Neural cell (in vitro differentiated cells): ENCODE results near the gene CAVIN1. TPM values are rescaled to one million over a fixed set of nuclear protein-coding genes. Genes with fewer than 3 reads are reported as not detected.
"Not testable (repeated sequence)": the region's sequence is repeated elsewhere in the genome, so short reads cannot be mapped to it uniquely, and the experiment has no call there.

Source experiments
- H2AFZ ChIP-seq: fragments of 200-600, 300-800 bp; sonication (generic), shearing (Covaris generic); 2 replicates; pipeline ENCODE4 v1.6.0; 2014; ENCODE audit warnings: low read depth, mild to moderate bottlenecking, antibody characterized with exemption, low read length, moderate library complexity
- H3F3A ChIP-seq: fragments of 200-600 bp; shearing (Covaris generic); 2 replicates; pipeline ENCODE4 v1.6.1; 2016; ENCODE audit warnings: mild to moderate bottlenecking, moderate library complexity, mixed read lengths, antibody characterized with exemption, low read length; ENCODE audit not compliant: insufficient read depth, poor library complexity, severe bottlenecking
- H3K27ac ChIP-seq: fragments of 200-600, 300-800 bp; sonication (generic), shearing (Covaris generic); 2 replicates; pipeline ENCODE4 v1.5.1; 2014; ENCODE audit warnings: mild to moderate bottlenecking, low read length, moderate library complexity
- H3K27me3 ChIP-seq: fragments of 300-800, 200-600 bp; sonication (generic), shearing (Covaris generic); 2 replicates; pipeline ENCODE4 v1.6.0; 2014; ENCODE audit warnings: mild to moderate bottlenecking, low read depth, low read length, moderate library complexity; ENCODE audit not compliant: insufficient read depth
- H3K36me3 ChIP-seq: fragments of 300-800, 200-600 bp; sonication (generic), shearing (Covaris generic); 2 replicates; pipeline ENCODE4 v1.5.1; 2014; ENCODE audit warnings: mild to moderate bottlenecking, antibody characterized with exemption, low read length, moderate library complexity; ENCODE audit not compliant: insufficient read depth
- H3K4me2 ChIP-seq: fragments of 300-800, 200-600 bp; sonication (generic), shearing (Covaris generic); 2 replicates; pipeline ENCODE4 v1.6.0; 2014; ENCODE audit warnings: mild to moderate bottlenecking, low read length
- H3K4me3 ChIP-seq: fragments of 300-800, 200-600 bp; sonication (generic), shearing (Covaris generic); 2 replicates; pipeline ENCODE4 v1.5.1; 2014; ENCODE audit warnings: mild to moderate bottlenecking, low read length, moderate library complexity
- H3K79me2 ChIP-seq: fragments of 200-600 bp; shearing (Covaris generic); replicated peaks from 2 replicates; pipeline ENCODE4 v1.6.0; 2014; ENCODE audit warnings: mild to moderate bottlenecking, low read length, moderate library complexity; ENCODE audit not compliant: insufficient read depth
- H3K9ac ChIP-seq: fragments of 300-800, 200-600 bp; sonication (generic), shearing (Covaris generic); 2 replicates; pipeline ENCODE4 v1.6.1; 2016; ENCODE audit warnings: mild to moderate bottlenecking, low read length, mixed read lengths
- H3K9me2 ChIP-seq: fragments of 200-600 bp; shearing (Covaris generic); 2 replicates; pipeline ENCODE4 v1.6.1; 2016; ENCODE audit warnings: mild to moderate bottlenecking, low read length, mixed read lengths; ENCODE audit not compliant: insufficient read depth
- H3K9me3 ChIP-seq: fragments of 200-600, 300-800 bp; sonication (generic), shearing (Covaris generic); 2 replicates; pipeline ENCODE4 v1.6.1; 2016; ENCODE audit warnings: mild to moderate bottlenecking, mixed run types, low read length, moderate library complexity, mixed read lengths
- H4K20me1 ChIP-seq: fragments of 200-600 bp; shearing (Covaris generic); 2 replicates; pipeline ENCODE4 v1.6.1; 2016; ENCODE audit warnings: mild to moderate bottlenecking, mixed run types; ENCODE audit not compliant: insufficient read depth
- CTCF ChIP-seq: fragments of 450-650 bp; IDR thresholded peaks from 2 replicates; pipeline ENCODE4 v1.5.1; 2014; ENCODE audit warnings: antibody characterized with exemption, mild to moderate bottlenecking, moderate library complexity; ENCODE audit not compliant: poor library complexity, severe bottlenecking
- EP300 ChIP-seq: fragments of 450-650 bp; conservative IDR thresholded peaks from 2 replicates; pipeline ENCODE4 v1.6.1; 2014; ENCODE audit warnings: antibody characterized with exemption, mild to moderate bottlenecking, moderate library complexity; ENCODE audit not compliant: poor library complexity, severe bottlenecking
- EZH2 ChIP-seq: fragments of 200-600, 300-800 bp; shearing (Covaris generic), sonication (generic); IDR thresholded peaks from 2 replicates; pipeline ENCODE4 v1.6.1; 2014; ENCODE audit warnings: antibody characterized with exemption, low read length, borderline replicate concordance, mild to moderate bottlenecking; ENCODE audit not compliant: insufficient read depth, poor library complexity, severe bottlenecking
- MXI1 ChIP-seq: fragments of 450-650 bp; conservative IDR thresholded peaks from 2 replicates; pipeline ENCODE4 v1.6.1; 2014; ENCODE audit warnings: antibody characterized with exemption, mild to moderate bottlenecking; ENCODE audit not compliant: poor library complexity, severe bottlenecking
- POLR2AphosphoS5 ChIP-seq: IDR thresholded peaks from 2 replicates; pipeline ENCODE4 v1.6.1; 2012
- RAD21 ChIP-seq: fragments of 450-650 bp; conservative IDR thresholded peaks from 2 replicates; pipeline ENCODE4 v1.6.1; 2014; ENCODE audit warnings: antibody characterized with exemption, mild to moderate bottlenecking, moderate library complexity
- REST ChIP-seq: IDR thresholded peaks from 2 replicates; pipeline ENCODE4 v1.6.1; 2012; ENCODE audit warnings: borderline replicate concordance
- SMC3 ChIP-seq: fragments of 450-650 bp; conservative IDR thresholded peaks from 2 replicates; pipeline ENCODE4 v1.6.1; 2014; ENCODE audit warnings: antibody characterized with exemption, mild to moderate bottlenecking, moderate library complexity; ENCODE audit not compliant: poor library complexity
- TAF1 ChIP-seq: IDR thresholded peaks from 2 replicates; pipeline ENCODE4 v1.6.1; 2012; ENCODE audit warnings: low read depth
- polyA plus RNA-seq: library from polyadenylated mRNA; depleted of rRNA; stranded (reverse); fragments of >200 nt; gene quantifications from 2 replicates; pipeline ENCODE4 v1.2.3, GENCODE V29; 2014

The CAVIN1 gene
- polyA plus RNA-seq, 1 donor from 2014 or later: 0.07 TPM

- no peak overlapping the region for H3K4me2 ChIP-seq
- H3K27ac ChIP-seq: no peak overlapping the region
- no peaks in the 10 kb centered on the region for H4K20me1 ChIP-seq
- H3K27me3 ChIP-seq: no peaks in the 10 kb centered on the region
- no peaks in the 10 kb centered on the region for H3K36me3 ChIP-seq
- H3K9me2 ChIP-seq: no peaks in the 10 kb centered on the region
- no peaks in the 10 kb centered on the region for H3F3A ChIP-seq
- no peak overlapping the region for H3K9ac ChIP-seq
- TF ChIP-seq EP300 (no peak), SMC3 (no peak), POLR2AphosphoS5 (no peak), REST (no peak), EZH2 (no peak), TAF1 (no peak)
- no peak overlapping the region for H3K4me3 ChIP-seq
- no peak overlapping the region for H2AFZ ChIP-seq
- H3K79me2 ChIP-seq: no peaks in the 10 kb centered on the region
- H3K9me3 ChIP-seq: no peaks in the 10 kb centered on the region
Observed at GRCh38 chr17:42394838-42395237, 28.2 kb downstream of the CAVIN1 start.

- Histone ChIP-seq H3K27me3 (no peaks in the 10 kb centered on the region), H3K4me3 (no peak overlapping the region), H3K36me3 (no peaks in the 10 kb centered on the region), H3K9ac (no peak overlapping the region), H3K27ac (no peak overlapping the region), H3K9me3 (no peaks in the 10 kb centered on the region), H3K4me2 (no peak overlapping the region), H3K9me2 (no peaks in the 10 kb centered on the region), H3F3A (no peaks in the 10 kb centered on the region), H4K20me1 (no peaks in the 10 kb centered on the region), H3K79me2 (peaks cover 2% of the 10 kb centered on the region), H2AFZ (no peak overlapping the region)
- TF ChIP-seq MXI1 (no peak), TAF1 (no peak), RAD21 (no peak), CTCF (no peak), EZH2 (no peak), SMC3 (no peak), EP300 (no peak), REST (no peak)
Observed at GRCh38 chr17:42392692-42393415, 30.2 kb downstream of the CAVIN1 start.

GRCh38 chr17:42391439-42391838 lies 31.6 kb downstream of the CAVIN1 start:
- H3F3A ChIP-seq, H3K27me3 ChIP-seq, H3K4me3 ChIP-seq, H3K4me2 ChIP-seq, H3K9ac ChIP-seq, H3K9me3 ChIP-seq, H3K36me3 ChIP-seq, H4K20me1 ChIP-seq, H3K9me2 ChIP-seq, H2AFZ ChIP-seq, H3K27ac ChIP-seq: not testable (repeated sequence)
- H3K79me2 ChIP-seq: peaks cover 16% of the 10 kb centered on the region
